ENCODE data around the gene PTPN11.

GRCh38 chr12:112527082-112527481, 108.3 kb downstream of the PTPN11 start:
- TF ChIP-seq CTCF (optimal IDR thresholded peaks at IDR 0.05 in 1 of 3, IDR thresholded peaks at IDR 0.05 in 1 of 3, conservative IDR thresholded peaks at IDR 0.05 in 1 of 3; ENCODE audit: extremely low read depth in 1 of 3, insufficient read depth in 2 of 3, low read length in 3 of 3) (no peak), EZH2 (IDR thresholded peaks at IDR 0.05; ENCODE audit: low read length) (no peak)
